ENCODE data around the gene RRN3. TPM values are rescaled to one million over a fixed set of nuclear protein-coding genes. Genes with fewer than 3 reads are reported as not detected.
A peak's percentile ranks its signal among the peaks of the same experiment; 100 is the strongest.
"Not testable (repeated sequence)": the region's sequence is repeated elsewhere in the genome, so short reads cannot be mapped to it uniquely, and the experiment has no call there.

RRN3 gene
- total RNA-seq, 1 donor from 2014 or later: 67.5 TPM

- DNase-seq (ENCODE audit: low read depth): peak; percentile 96
Observed at GRCh38 chr16:15028801-15029698, 65.0 kb downstream of the RRN3 start.

GRCh38 chr16:15028345-15028715 lies 65.7 kb downstream of the RRN3 start:
- DNase-seq (ENCODE audit: low read depth): not testable (repeated sequence)

- DNase-seq (ENCODE audit: low read depth): not testable (repeated sequence)
Observed at GRCh38 chr16:15027503-15028344, 66.3 kb downstream of the RRN3 start.

GRCh38 chr16:15027051-15027450 lies 67.0 kb downstream of the RRN3 start:
- not testable (repeated sequence) for DNase-seq (ENCODE audit: low read depth)

GRCh38 chr16:15025234-15025951 lies 68.7 kb downstream of the RRN3 start:
- DNase-seq (ENCODE audit: low read depth): not testable (repeated sequence)

- not testable (repeated sequence) for DNase-seq (ENCODE audit: low read depth)
Observed at GRCh38 chr16:15024858-15025199, 69.2 kb downstream of the RRN3 start.

GRCh38 chr16:15023381-15024077 lies 70.5 kb downstream of the RRN3 start:
- DNase-seq (ENCODE audit: low read depth): peak; percentile 42

- peak; percentile 67 for DNase-seq (ENCODE audit: low read depth)
Observed at GRCh38 chr16:15022194-15022593, 71.9 kb downstream of the RRN3 start.

GRCh38 chr16:15021429-15021828 lies 72.6 kb downstream of the RRN3 start:
- DNase-seq (ENCODE audit: low read depth): peak; percentile 53

GRCh38 chr16:15016951-15017580 lies 77.0 kb downstream of the RRN3 start:
- DNase-seq (ENCODE audit: low read depth): peak; percentile 95

- peak; percentile 94 for DNase-seq (ENCODE audit: low read depth)
Observed at GRCh38 chr16:15016354-15016753, 77.7 kb downstream of the RRN3 start.

- DNase-seq (ENCODE audit: low read depth): not testable (repeated sequence)
Observed at GRCh38 chr16:15015671-15016070, 78.4 kb downstream of the RRN3 start.

- not testable (repeated sequence) for DNase-seq (ENCODE audit: low read depth)
Observed at GRCh38 chr16:15012941-15013340, 81.1 kb downstream of the RRN3 start.

MicroRNAs encoded within 50 kb of the gene (microRNA counts, 767-probe panel; counts per million panel counts)
- not detected for microRNA hsa-miR-1972

Small RNAs within 50 kb of the gene (microRNA-seq; reads per million reads assigned to microRNA genes)
- gene MIR1972-1 (not detected), gene MIR6511B2 (not detected)

Other genes with a start within 250 kb of the RRN3 start
- 73.0 and 74.4 TPM in 2 replicates for gene NPIPA1, start 156.8 kb downstream of the RRN3 start, total RNA-seq
- gene PDXDC1, start 119.2 kb downstream of the RRN3 start, total RNA-seq: 60.4 and 81.1 TPM in 2 replicates
- gene NTAN1, start 38.2 kb downstream of the RRN3 start, total RNA-seq: 56.3 and 62.0 TPM in 2 replicates